Fibroblast of upper back skin (primary cell): Measurements from ENCODE around the gene GRID2.
"Not testable (repeated sequence)": the region's sequence is repeated elsewhere in the genome, so short reads cannot be mapped to it uniquely, and the experiment has no call there.

Source experiments
- DNase-seq: peaks from one replicate; pipeline ENCODE4 v3.0.0-alpha.2; 2013

Gene GRID2

GRCh38 chr4:92305878-92306520 is 2.2 kb downstream of the GRID2 start:
- DNase-seq: no peak

- DNase-seq: no peak
Observed at GRCh38 chr4:92307181-92307580, 3.4 kb downstream of the GRID2 start.

GRCh38 chr4:92307866-92308265 is 4.1 kb downstream of the GRID2 start:
- no peak for DNase-seq

GRCh38 chr4:92317047-92317446 is 13.3 kb downstream of the GRID2 start:
- no peak for DNase-seq

- no peak for DNase-seq
Observed at GRCh38 chr4:92328095-92328494, 24.3 kb downstream of the GRID2 start.

- peak; percentile 3 for DNase-seq
Observed at GRCh38 chr4:92333016-92333415, 29.2 kb downstream of the GRID2 start.

GRCh38 chr4:92334716-92335350 is 31.1 kb downstream of the GRID2 start:
- peak; percentile 32 for DNase-seq

GRCh38 chr4:92339676-92340075 is 35.9 kb downstream of the GRID2 start:
- DNase-seq: peak; percentile 1

GRCh38 chr4:92344216-92344615 is 40.5 kb downstream of the GRID2 start:
- peak; percentile 11 for DNase-seq

GRCh38 chr4:92346289-92346688 is 42.5 kb downstream of the GRID2 start:
- DNase-seq: no peak

- DNase-seq: no peak
Observed at GRCh38 chr4:92357966-92358365, 54.2 kb downstream of the GRID2 start.

- DNase-seq: no peak
Observed at GRCh38 chr4:92359491-92359890, 55.7 kb downstream of the GRID2 start.

- no peak for DNase-seq
Observed at GRCh38 chr4:92362028-92362427, 58.3 kb downstream of the GRID2 start.

GRCh38 chr4:92368653-92369052 is 64.9 kb downstream of the GRID2 start:
- DNase-seq: no peak

GRCh38 chr4:92381616-92382015 is 77.8 kb downstream of the GRID2 start:
- DNase-seq: peak; percentile 90

GRCh38 chr4:92382128-92382527 is 78.4 kb downstream of the GRID2 start:
- DNase-seq: peak; percentile 28

GRCh38 chr4:92387459-92388069 is 83.8 kb downstream of the GRID2 start:
- DNase-seq: peak; percentile 56

- DNase-seq: no peak
Observed at GRCh38 chr4:92399032-92399431, 95.3 kb downstream of the GRID2 start.

- DNase-seq: not testable (repeated sequence)
Observed at GRCh38 chr4:92403525-92403924, 99.8 kb downstream of the GRID2 start.

- DNase-seq: no peak
Observed at GRCh38 chr4:92406488-92406887, 102.7 kb downstream of the GRID2 start.

GRCh38 chr4:92421920-92422319 is 118.2 kb downstream of the GRID2 start:
- DNase-seq: no peak

- no peak for DNase-seq
Observed at GRCh38 chr4:92433272-92433758, 129.5 kb downstream of the GRID2 start.

- DNase-seq: not testable (repeated sequence)
Observed at GRCh38 chr4:92438722-92439121, 135.0 kb downstream of the GRID2 start.

- DNase-seq: not testable (repeated sequence)
Observed at GRCh38 chr4:92442131-92442530, 138.4 kb downstream of the GRID2 start.
